Measurements from ENCODE around the gene LDB2.
"Not testable (repeated sequence)": the region's sequence is repeated elsewhere in the genome, so short reads cannot be mapped to it uniquely, and the experiment has no call there.

The LDB2 gene

DNA sequence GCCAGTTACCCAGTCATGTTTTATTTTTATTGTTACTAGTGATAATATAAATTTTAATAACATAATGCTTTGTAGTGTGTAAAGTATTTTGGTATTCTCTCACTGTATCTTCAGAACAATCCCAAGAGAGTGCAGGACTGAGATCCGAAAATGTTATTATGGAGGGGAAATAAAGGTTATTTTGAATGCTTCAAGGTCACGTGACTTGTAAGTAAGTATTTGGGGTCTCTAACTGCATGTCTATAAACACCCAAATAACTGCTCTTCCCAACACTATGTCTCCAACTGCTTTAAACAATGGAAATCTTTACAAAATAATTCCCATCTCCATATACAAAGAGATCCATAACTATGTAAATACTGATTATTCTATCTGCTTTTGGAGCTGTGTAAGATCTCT is 302.2 kb downstream of the LDB2 start:
- DNase-seq (ENCODE audit: low spot score), result no peak

DNA sequence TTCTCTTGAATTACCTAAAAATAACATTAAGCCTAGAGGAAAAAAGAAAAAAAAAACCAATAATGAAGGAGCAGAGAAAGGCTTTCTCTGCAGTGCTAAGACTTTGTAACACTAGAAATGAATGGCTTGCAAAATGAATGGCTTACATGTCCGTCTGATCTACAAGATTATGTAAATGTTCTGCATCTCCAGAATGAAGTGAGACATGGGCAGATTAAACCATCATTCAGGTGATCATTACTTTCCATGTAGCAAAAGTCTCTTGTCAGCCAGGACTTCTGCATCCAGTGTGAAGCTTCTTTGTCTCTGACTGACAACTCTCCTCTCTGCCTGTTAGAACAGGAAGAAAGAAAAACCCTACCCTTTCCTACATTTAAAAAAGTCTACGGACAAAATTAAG is 304.3 kb downstream of the LDB2 start:
- DNase-seq (ENCODE audit: low spot score), result no peak

DNA sequence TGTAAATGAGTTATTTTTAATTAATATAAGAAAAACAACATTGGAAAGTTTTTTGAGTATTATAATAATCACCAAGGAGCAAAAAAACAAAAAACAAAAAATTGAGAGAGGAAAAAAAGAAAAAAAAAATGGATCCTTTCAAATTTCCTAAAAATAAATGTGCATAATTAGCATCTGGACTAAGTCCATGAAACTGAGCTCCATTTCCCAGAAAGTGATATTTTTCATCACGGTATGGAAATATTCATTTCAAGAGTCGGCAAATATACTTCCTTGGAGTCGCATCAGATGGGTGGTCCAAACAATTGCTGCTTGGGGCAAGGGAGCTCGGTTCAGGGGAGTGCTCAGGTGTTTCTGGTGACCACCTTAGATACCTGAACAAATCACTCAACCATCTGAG is 305.1 kb downstream of the LDB2 start:
- DNase-seq (ENCODE audit: low spot score), result no peak

DNA sequence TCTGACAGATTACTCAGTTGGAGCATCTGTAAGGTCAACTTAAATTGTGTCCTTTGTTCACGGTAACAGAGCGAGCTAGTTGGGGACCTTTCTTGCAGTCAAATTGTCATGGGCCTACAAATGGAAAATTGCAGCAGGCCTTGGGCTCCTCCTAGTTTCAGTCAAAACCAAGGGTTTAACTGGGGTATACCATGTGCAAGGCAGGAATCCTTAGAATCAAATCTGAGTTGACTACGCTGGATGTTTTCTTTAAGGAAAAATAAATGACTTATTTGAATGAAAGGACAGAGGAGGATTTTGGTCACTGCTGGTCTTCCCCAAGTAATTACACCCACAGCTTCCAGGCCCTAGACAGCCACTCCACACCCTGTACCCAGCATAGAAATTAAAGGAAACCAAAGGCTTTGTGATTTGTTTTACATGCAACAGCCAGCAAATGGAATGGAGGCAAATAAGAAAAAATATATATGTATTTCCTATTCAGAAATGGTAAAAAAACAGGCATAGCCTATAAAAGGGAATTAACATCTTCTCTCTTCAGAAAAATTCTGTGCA is 307.1 kb downstream of the LDB2 start:
- DNase-seq (ENCODE audit: low spot score), result no peak

DNA sequence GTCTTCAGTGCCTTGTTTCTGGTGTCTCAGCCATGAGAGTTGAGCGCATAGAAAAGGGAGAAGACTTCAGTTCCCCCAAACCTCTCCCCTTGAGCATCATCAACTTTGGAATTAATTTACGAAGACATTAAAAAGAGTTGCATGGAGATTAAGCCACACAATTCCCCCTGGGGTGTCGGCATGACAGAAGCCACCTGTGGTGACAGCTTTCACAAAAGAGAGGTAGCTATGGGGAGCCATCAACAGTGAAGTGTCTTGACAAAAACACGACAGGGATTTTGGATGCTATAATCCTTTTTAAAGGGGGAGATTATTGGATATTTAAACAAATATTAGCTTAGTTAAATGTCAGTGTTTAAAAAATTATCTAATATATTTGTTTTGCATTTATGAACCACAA is 307.6 kb downstream of the LDB2 start:
- DNase-seq (ENCODE audit: low spot score), result no peak

DNA sequence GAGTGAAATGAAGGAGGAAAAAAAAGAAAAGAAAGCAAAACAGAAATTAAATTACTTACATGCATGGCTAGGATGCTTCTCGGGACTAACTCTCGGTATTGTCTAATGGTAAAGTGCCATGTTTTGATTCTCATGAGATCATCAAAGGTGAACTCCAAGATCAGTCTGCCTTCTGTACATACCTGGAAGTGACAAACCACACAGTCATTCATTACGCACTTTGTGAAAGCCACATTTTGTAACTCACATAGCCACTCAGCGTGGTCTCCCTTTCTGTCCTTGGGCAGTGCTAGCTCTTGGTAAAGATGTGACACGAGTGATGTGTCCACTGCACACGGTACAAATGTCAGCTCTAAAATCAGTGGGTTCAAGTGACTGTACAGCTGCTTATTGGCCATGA is 309.8 kb downstream of the LDB2 start:
- no peak for DNase-seq (ENCODE audit: low spot score)

DNA sequence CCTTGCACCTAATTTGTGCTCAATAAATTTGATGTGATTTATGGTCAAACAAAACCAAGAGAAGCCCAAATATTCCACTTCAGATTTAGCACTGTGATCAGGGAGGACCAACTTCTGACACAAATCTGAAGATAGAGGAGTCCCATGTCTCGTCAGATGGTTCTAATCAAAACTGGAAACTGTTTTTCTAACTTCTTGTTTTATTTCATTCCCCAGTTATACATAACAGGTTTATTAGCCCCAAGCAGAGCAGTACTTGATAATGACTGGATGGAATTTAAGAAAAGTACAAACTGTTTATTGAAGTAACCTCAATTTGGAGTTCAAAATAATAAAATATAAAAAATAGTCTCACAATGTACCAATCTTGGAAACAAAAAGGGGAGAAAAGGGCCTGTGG is 310.3 kb downstream of the LDB2 start:
- DNase-seq (ENCODE audit: low spot score), result no peak

DNA sequence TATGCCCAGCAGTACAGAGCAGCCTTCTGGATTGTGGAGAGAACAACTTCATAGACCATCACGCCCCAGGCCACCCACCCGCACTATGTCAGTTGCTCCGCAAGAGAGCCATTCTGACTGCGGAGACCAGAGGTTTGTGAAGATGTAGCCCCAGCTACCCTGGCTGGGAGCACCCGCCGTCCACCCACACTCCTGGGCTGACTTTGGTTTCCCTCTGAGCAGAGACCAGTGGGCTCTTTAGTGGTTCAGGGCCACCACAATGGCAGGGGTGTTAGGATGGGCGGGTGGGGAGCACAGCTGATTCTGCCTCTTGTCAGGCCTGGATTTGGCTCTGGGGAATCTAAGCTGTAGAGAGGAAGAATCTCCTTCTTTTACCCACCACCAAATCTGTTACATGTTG is 313.4 kb downstream of the LDB2 start:
- no peak for DNase-seq (ENCODE audit: low spot score)

DNA sequence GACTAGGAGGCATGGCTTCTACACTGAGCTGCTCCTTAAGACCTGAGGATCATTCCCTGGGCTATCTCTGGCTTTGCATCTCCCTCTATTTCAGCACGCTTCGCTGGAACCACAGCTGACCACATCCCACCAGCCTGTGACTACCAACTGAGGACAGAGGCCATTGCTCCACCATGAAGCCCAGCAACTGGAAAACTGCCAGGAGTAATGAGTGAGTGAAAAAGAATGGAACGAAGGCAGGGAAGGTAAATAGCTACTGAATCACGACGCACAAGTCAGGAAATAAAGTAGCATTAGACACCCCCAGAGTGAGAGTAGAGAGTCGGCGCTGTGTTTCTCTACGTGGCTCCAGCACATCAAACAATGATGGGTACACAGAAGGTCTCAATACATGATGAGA is 314.7 kb downstream of the LDB2 start:
- no peak for DNase-seq (ENCODE audit: low spot score)

DNA sequence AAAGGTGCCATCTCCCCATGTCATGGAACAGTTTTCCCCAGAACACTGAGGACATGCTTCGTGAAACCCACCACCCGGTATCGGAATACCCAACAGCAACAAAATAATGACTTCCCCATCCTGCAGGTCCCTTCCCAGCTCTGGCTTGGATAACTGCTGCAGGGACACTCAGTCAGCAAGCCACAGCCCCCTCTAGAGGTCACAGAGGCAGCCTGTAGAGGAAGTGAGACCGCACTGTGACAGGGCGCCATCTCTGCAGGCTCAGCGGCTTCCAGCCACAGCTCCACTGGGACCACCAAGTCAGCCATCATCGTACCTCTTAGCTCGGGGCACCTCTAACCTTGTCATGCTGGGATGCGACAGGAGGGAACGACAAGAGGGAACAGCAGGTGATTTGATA is 315.9 kb downstream of the LDB2 start:
- no peak for DNase-seq (ENCODE audit: low spot score)

DNA sequence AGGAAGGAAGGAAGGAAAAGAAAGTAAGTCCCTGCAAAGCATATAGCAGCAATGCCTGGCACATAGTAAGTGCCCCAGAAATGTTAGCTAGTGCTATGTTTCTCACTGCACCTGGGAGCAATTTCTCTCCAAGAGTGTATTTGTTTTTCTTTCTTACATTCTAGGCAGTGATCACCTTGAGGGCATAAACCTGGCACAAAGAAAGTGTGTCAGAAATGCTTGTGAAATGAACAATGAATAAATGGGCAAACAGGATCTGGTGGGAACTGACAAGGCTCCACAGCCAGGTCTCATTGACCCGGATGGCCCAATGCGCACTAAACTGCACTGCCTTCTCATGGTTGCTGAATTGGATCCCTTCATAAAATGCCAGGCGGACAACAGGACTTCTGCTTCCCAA is 316.4 kb downstream of the LDB2 start:
- no peak for DNase-seq (ENCODE audit: low spot score)

DNA sequence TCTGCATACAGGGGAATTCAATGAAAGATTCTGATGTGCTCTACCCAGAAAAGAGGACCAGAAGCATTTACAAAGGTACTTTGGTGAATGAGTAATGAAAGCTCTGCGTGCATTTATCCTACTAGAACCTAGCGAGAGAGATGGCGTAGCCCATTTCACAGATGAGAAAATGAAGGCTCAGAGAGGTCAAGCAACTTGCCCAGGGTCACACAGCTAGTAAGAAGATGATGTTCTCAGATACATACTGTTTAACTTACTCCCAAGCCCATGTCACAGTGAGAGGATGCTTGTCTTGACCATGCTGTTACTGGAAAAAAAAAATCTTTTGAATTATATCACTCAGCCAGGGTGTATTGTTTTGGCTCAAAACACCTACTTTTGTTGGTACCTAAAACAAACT is 317.3 kb downstream of the LDB2 start:
- no peak for DNase-seq (ENCODE audit: low spot score)

DNA sequence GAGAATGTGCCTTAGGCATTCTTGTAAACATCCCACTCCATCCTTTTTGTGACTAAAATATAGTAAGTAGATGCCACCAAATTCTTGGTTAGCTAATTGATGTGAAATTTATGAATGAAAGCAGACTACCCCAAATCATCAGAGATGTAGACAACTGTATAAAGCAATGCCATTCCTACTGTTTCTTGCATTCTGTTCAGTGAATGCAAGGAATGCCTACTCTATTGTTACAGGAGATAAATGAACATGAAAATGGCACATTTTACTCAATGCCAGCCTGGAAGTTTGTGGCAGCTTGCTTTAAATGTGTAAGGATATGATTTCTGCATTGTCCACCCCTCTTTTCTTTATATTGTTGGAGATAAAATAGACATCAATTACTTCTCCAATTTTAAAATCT is 317.9 kb downstream of the LDB2 start:
- DNase-seq (ENCODE audit: low spot score), result no peak

DNA sequence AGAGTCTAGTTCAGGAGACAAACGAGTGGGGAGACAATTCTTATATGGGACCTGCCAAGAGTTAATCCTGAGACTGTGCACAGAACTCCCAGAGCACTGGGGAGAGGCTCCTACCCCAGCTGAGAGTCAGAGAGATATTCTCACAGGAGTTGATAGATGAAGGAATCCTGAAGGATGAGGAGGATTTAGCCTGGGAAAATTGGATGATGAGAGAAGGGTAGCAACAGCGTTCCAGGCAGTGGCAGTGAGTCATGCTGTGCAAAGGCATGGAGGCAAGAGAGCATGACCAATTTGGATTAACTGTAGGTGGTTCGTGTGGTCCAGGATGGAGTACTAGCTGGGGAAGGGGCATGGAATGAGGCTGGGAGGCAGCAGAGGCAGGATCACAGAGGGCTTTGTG is 318.6 kb downstream of the LDB2 start:
- no peak for DNase-seq (ENCODE audit: low spot score)

DNA sequence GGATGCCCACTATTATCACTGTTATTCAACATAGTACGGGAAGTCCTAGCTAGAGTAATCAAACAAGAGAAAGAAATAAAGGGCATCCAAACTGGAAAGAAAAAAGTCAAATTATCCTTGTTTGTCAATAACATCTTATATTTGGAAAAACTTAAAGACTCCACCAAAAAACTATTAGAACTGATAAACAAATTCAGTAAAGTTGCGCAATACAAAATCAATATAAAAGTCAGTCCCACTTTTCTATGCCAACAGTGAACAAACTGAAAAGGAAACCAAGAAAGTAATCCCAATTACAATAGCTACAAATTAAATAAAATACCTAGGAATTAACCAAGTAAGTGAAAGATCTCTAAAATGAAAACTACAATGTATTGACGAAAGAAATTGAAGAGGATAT is 321.3 kb downstream of the LDB2 start:
- DNase-seq (ENCODE audit: low spot score), result no peak

DNA sequence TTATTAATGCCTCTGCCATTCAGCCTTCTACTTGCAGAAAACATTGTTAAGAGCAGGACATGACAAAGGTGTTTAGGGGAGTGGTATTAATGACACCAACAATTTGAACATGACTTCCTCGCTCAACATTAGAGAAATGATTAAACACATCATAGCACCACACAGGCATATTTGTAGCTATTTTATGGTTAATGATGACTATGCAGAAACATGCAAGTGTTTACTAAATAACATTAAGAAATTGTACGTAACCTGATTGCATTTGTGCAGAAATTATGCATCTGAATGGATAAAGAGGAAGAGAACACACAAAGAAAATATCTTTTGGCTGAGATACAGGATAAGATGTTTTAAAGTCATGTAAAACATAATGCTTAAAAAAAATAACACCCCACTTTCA is 323.5 kb downstream of the LDB2 start:
- DNase-seq (ENCODE audit: low spot score), result no peak

DNA sequence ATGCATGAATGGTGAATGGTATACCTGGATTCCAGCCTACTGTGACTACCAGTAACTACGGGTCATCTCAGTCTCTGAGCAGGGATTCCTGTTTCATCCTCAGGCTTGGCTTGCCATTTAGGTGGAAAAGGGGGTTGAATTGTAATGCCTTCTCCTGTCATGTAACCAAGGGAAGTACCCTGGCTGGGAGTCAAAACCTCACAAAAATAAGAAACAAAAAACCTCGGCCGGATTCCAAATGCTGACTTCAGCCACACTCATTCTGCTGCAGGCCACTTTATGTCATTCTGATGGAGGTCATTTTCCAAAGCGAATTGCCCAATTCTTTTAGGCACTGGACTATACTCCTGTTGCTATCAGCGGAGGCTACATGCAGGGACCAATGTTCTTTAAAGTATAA is 324.7 kb downstream of the LDB2 start:
- DNase-seq (ENCODE audit: low spot score), result no peak

DNA sequence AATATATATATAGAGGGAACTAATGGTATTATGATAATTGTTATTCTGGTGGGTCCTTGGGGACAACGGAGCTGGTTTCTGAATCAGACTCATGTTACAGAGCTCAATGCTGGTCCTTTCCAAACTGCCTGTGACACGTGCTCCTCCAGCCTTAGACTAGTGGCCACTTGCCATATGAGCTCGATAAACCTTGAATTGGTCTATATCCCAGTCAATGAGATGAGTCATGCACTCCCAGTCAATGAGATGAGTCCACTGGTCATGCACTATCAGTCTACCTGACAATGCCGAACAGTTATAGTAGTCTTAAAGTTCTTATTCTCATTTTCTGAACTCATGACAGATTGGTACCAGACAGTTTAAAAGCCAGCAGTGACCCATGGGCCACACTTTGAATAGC is 325.2 kb downstream of the LDB2 start:
- no peak for DNase-seq (ENCODE audit: low spot score)

DNA sequence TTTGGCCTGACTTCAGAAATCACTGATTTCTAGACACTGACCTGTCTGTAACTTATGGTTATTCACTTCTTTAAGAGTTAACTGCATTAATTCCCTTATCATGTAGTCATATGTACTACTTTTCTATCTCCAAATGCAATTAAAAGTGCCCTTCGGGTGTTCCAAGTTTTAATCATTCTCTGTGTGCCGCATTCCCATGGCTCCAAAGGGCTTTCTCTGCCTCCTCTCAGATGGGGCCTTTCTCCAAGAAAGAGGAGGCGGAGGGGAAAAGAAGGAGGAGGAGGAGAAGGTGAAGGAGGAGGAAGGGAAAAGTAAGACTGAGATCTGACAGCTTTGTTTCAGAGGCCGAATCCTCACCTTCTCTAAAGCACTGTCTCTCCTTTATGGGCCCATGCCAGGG is 325.8 kb downstream of the LDB2 start:
- no peak for DNase-seq (ENCODE audit: low spot score)

DNA sequence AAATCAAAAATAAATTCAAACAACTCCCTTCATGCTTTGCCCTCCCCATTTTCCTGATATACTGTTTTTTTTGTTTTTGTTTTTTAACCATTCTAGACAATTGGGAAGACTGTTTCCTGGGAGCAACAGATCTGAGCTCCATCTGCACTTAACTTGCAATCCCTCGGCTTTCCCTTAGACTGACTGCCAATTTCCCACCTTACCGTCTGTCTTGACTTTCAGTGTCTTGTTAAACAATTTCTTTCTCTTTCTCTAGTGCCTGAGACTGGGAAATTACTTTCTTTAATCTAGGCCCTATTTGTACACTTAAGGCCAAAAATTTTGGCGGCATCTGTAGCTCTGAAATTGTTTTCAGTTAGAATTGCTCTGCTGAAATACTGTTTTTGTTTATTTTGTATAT is 326.3 kb downstream of the LDB2 start:
- no peak for DNase-seq (ENCODE audit: low spot score)

DNA sequence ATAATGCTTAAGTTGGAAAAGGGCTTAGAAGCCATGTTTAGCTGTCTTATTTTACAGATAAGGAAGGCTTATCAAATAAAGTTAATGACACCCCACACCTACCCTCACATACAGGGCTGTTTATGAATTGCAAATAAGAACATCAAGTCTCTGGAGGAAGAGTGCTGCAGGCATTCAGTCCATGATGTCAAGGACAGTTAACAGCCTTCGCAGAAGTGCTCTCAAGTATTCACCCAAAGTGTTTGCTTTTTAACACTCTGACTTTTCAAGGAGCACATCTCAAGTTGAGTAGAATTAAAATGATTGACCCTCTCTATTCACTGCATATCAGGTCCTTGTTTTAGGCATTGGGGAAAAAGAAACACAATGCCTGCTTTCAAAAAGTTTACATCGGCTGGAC is 328.7 kb downstream of the LDB2 start:
- no peak for DNase-seq (ENCODE audit: low spot score)

DNA sequence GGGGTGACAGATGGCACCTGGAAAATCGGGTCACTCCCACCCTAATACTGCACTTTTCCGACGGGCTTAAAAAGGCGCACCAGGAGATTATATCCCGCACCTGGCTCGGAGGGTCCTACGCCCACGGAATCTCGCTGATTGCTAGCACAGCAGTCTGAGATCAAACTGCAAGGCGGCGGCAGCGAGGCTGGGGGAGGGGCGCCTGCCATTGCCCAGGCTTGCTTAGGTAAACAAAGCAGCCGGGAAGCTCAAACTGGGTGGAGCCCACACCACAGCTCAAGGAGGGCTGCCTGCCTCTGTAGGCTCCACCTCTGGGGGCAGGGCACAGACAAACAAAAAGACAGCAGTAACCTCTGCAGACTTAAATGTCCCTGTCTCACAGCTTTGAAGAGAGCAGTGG is 341.1 kb downstream of the LDB2 start:
- not testable (repeated sequence) for DNase-seq (ENCODE audit: low spot score)

DNA sequence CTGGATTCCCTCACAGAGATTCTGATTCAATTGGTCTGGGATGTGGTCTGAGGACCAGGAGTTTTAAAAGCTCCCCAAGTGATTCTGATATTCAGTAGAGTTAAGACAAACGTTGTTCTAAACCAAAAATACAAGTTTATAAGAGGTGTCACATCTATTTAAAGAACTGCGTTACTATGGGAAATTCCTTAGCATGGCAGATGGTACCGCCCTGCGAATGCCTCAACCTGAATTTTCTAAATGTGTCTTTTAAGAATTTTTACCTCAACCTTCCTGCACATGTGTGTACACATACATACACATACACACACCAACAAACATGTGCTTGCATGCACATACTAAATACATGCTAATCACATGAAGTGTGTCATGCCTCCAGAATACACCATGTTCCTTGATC is 343.3 kb downstream of the LDB2 start:
- DNase-seq (ENCODE audit: low spot score), result no peak

DNA sequence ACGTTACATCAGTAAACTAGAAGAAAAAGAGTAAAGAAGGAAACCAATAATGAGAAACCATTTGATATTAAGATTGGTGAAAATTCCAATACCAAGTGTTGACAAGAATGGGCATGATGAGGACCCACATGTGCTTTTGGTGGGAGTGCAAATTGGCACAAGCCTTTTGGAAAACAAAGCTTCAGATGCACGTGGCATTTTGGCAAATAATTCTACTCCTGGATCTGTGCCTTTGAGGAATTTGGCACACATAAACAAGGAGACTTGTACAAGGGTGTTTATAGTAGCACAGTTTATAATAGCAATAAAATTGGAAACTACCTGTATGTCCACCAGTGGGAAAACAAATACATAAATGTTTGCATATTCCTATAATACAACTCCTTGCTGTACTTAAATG is 347.9 kb downstream of the LDB2 start:
- DNase-seq (ENCODE audit: low spot score), result no peak

DNA sequence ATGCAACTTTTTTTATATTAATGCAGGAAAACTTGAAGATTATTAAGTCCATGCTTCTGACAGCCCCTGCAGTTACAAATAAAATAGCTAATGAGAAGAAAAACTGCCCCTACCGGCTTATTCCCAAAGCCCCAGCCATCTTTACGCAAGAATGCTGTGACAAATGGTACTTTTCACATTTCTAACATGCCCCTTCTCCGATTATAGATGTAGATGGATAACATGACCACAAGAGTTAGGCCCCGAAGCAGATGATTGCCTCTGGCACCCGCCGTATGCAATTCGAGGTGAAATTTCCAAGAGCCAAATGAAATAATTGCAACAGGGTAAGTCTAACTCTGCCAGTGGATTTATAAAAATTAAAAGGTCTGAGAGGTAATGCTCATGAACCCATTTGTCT is 352.8 kb downstream of the LDB2 start:
- DNase-seq (ENCODE audit: low spot score), result no peak

Data from hematopoietic multipotent progenitor cell treated with erythropoietin and hydrocortisone succinate and interleukin-3 and kit ligand, for 17 days (in vitro differentiated cells).